OCI-LY7 (cell line): ENCODE data around the gene TBC1D5. TPM values are rescaled to one million over a fixed set of nuclear protein-coding genes. Genes with fewer than 3 reads are reported as not detected.

Experiments used
- BruUV-seq: library from RNA; stranded (reverse); fragments of 400-500 nt; replicated peaks from 2 replicates; lab custom pipeline; 2021; lab: Mats Ljungman, UMichigan
- CTCF ChIA-PET: fragments of 300-600 bp; sonication (Branson Sonifier 250); formaldehyde crosslinking; loops from one replicate; lab custom pipeline; 2022; ENCODE audit warnings: antibody characterized with exemption; ENCODE audit not compliant: unreplicated experiment; lab: Charles Lee
- POLR2A ChIA-PET: fragments of 300-600 bp; sonication (Branson Sonifier 250); formaldehyde crosslinking; loops from one replicate; lab custom pipeline; 2022; ENCODE audit warnings: antibody characterized with exemption; lab: Charles Lee
- DNase-seq: peaks from one replicate; pipeline ENCODE4 v3.0.0-alpha.2; 2015; ENCODE audit warnings: low spot score
- H2AFZ ChIP-seq: fragments of 200-600 bp; sonication (generic), shearing (Covaris generic); 2 replicates; pipeline ENCODE4 v1.6.1; 2014; ENCODE audit warnings: mild to moderate bottlenecking, antibody characterized with exemption, low read length, moderate library complexity
- H3K27ac ChIP-seq: fragments of 200-600 bp; sonication (generic); 2 replicates; pipeline ENCODE4 v1.5.1; 2014; ENCODE audit warnings: mixed run types, low read depth, mild to moderate bottlenecking, moderate library complexity, low read length, inconsistent platforms; ENCODE audit not compliant: poor library complexity, severe bottlenecking
- H3K36me3 ChIP-seq: fragments of 200-600 bp; sonication (generic); 2 replicates; pipeline ENCODE4 v1.6.1; 2014; ENCODE audit warnings: mild to moderate bottlenecking, antibody characterized with exemption, low read length, moderate library complexity, mixed read lengths; ENCODE audit not compliant: insufficient read depth
- H3K4me1 ChIP-seq: fragments of 200-600 bp; sonication (generic); 2 replicates; pipeline ENCODE4 v1.5.1; 2014; ENCODE audit warnings: mild to moderate bottlenecking, low read length; ENCODE audit not compliant: insufficient read depth, poor library complexity, severe bottlenecking
- H3K4me2 ChIP-seq: fragments of 200-600 bp; sonication (generic); 2 replicates; pipeline ENCODE4 v1.6.1; 2014; ENCODE audit warnings: mild to moderate bottlenecking, low read length
- H3K4me3 ChIP-seq: fragments of 200-600 bp; sonication (generic); 2 replicates; pipeline ENCODE4 v1.5.1; 2014; ENCODE audit warnings: mild to moderate bottlenecking, low read depth, low read length; ENCODE audit not compliant: poor library complexity, severe bottlenecking
- H3K79me2 ChIP-seq: fragments of 200-600 bp; sonication (generic); 2 replicates; pipeline ENCODE4 v1.6.1; 2016; ENCODE audit warnings: low read depth, mild to moderate bottlenecking, low read length, moderate library complexity, mixed read lengths; ENCODE audit not compliant: insufficient read depth
- H3K9me2 ChIP-seq: fragments of 200-600 bp; sonication (generic); 2 replicates; pipeline ENCODE4 v1.6.1; 2016; ENCODE audit warnings: mild to moderate bottlenecking, low read length, mixed read lengths; ENCODE audit not compliant: insufficient read depth
- H3K9me3 ChIP-seq: fragments of 200-600 bp; sonication (generic); 2 replicates; pipeline ENCODE4 v1.6.1; 2014; ENCODE audit warnings: mild to moderate bottlenecking, mixed run types, low read length, mixed read lengths
- H4K20me1 ChIP-seq: fragments of 200-600 bp; sonication (generic); 2 replicates; pipeline ENCODE4 v1.6.1; 2014; ENCODE audit warnings: mild to moderate bottlenecking, antibody characterized with exemption, low read length, moderate library complexity, mixed read lengths; ENCODE audit not compliant: insufficient read depth
- EZH2phosphoT487 ChIP-seq: fragments of 200-600 bp; sonication (generic); IDR thresholded peaks from 2 replicates; pipeline ENCODE4 v1.6.1; 2018; ENCODE audit warnings: low read depth, borderline replicate concordance, mild to moderate bottlenecking, mixed run types, antibody characterized with exemption, low read length, moderate library complexity, mixed read lengths
- intact Hi-C: fragments of 100-400 bp; cut with micrococcal nuclease; formaldehyde crosslinking; loops from one replicate; pipeline ENCODE4 v1.10.0; 2022; ENCODE audit not compliant: unreplicated experiment
- total RNA-seq, 2 experiments: library from RNA; depleted of rRNA in 1 of 2; stranded (reverse); fragments of >200 nt in 1 of 2; shearing (Covaris generic) in 1 of 2; gene quantifications; 2 replicates each; pipeline ENCODE4 v1.2.3, GENCODE V29; 2014 to 2022
- TF ChIP-seq, protein P1 (sequence below): fragments of 200-600 bp; sonication (generic); conservative IDR thresholded peaks from 2 replicates; pipeline ENCODE4 v1.5.1; 2014; ENCODE audit warnings: mild to moderate bottlenecking, antibody characterized with exemption, low read length, moderate library complexity, mixed read lengths

The TBC1D5 gene
- total RNA-seq, 2 experiments from 2014 or later, result 78.5 to 82.4 TPM

DNA sequence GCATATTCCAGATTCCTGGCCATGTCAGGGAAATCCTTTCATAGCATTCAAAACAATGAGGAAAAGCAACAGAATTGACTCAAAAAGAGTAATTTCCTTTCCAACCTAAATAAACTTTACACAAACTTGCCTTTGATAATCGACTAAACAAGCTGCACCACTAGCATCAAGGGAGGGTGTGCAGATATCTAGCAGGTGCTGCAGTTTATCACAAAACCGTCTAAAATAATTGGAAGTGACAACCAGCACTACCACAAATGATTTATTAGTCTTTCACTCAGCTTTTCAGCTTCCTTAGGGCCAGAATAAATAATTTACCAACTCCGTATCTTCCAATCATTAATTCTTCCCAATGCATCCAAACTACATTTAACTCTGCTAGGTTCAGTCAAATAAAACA is 71.7 kb downstream of the TBC1D5 start:
- H4K20me1 ChIP-seq, result no peaks in the 10 kb centered on the region
- no peak overlapping the region for H3K27ac ChIP-seq
- no peaks in the 10 kb centered on the region for H3K4me1 ChIP-seq
- BruUV-seq, result no TSS peak
- intact Hi-C loops, result no loop called here
- TF ChIP-seq EZH2phosphoT487, result no peak
- TF ChIP-seq, protein P1, sequence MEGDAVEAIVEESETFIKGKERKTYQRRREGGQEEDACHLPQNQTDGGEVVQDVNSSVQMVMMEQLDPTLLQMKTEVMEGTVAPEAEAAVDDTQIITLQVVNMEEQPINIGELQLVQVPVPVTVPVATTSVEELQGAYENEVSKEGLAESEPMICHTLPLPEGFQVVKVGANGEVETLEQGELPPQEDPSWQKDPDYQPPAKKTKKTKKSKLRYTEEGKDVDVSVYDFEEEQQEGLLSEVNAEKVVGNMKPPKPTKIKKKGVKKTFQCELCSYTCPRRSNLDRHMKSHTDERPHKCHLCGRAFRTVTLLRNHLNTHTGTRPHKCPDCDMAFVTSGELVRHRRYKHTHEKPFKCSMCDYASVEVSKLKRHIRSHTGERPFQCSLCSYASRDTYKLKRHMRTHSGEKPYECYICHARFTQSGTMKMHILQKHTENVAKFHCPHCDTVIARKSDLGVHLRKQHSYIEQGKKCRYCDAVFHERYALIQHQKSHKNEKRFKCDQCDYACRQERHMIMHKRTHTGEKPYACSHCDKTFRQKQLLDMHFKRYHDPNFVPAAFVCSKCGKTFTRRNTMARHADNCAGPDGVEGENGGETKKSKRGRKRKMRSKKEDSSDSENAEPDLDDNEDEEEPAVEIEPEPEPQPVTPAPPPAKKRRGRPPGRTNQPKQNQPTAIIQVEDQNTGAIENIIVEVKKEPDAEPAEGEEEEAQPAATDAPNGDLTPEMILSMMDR, result no peak
- no peak overlapping the region for H3K4me3 ChIP-seq
- H3K36me3 ChIP-seq, result no peaks in the 10 kb centered on the region
- CTCF ChIA-PET, result no interaction called here
- no peaks in the 10 kb centered on the region for H3K9me2 ChIP-seq
- H3K4me2 ChIP-seq, result no peak overlapping the region
- H2AFZ ChIP-seq, result no peak overlapping the region
- H3K9me3 ChIP-seq, result no peaks in the 10 kb centered on the region
- POLR2A ChIA-PET, result interaction anchor here (1.0 to 1.2 kb wide), 2 partner anchors 10 to 13 kb away, joined by 3 to 4 read pairs; no protein-coding TSS in a partner anchor
- 0 out of 2 replicates have a peak, but pooled peaks cover 3% of the 10 kb centered on the region for H3K79me2 ChIP-seq
- no peak for DNase-seq

DNA sequence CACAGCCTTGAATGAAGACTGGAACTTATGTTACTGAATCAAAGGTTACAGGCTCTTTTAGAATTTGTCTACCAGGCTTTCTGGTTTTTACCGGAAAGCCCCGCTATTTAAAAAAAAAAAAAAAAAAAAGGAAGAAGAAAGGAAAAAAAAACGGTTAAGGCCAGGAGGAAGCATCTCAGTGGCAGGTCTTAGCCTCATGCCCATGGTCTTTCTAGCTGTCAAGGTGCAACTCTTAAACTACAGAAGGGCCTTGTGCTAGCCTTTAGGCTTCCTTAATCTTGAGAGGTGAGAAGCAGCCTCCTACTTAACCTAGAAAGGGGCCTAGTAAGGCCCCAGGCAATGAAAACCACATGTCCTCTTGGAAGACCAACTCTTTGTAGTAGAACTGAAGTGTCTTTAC is 77.5 kb downstream of the TBC1D5 start:
- Histone ChIP-seq H3K4me2 (no peak overlapping the region), H3K9me2 (no peaks in the 10 kb centered on the region), H4K20me1 (no peaks in the 10 kb centered on the region), H3K79me2 (0 out of 2 replicates have a peak, but pooled peaks cover 3% of the 10 kb centered on the region), H3K4me1 (no peaks in the 10 kb centered on the region), H3K4me3 (no peak overlapping the region), H3K36me3 (no peaks in the 10 kb centered on the region), H3K27ac (no peak overlapping the region), H3K9me3 (no peaks in the 10 kb centered on the region), H2AFZ (no peak overlapping the region)
- intact Hi-C loops, result no loop called here
- ChIA-PET CTCF (no interaction called here), POLR2A (interaction anchor here (0.7 kb wide), 1 partner anchor 26 kb away, joined by 5 read pairs; no protein-coding TSS in a partner anchor)
- BruUV-seq, result no TSS peak
- DNase-seq, result no peak
- TF ChIP-seq, protein P1, result no peak
- no peak for TF ChIP-seq EZH2phosphoT487

DNA sequence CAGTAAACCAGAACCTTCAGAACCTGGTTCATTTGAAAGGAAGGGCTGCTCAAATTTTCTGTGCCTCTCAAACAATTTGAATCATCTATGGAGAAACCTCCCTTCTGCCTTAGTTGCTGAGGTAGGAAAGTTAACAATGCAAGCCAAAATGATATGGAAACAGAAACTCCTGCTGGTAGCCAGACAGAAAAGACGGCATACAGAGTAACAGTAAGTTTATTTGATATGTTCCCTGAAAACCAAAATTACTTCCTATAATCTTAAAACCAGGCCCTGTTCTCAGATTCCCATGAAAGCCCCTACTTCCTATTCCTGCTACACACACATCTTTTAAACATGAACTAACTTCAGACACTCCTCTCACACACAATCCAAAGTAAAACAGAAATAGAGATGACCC is 86.2 kb downstream of the TBC1D5 start:
- H3K27ac ChIP-seq, result no peak overlapping the region
- H2AFZ ChIP-seq, result no peak overlapping the region
- intact Hi-C loops, result no loop called here
- ChIA-PET CTCF (no interaction called here), POLR2A (interaction anchor here (0.6 kb wide), 1 partner anchor 602 kb away, joined by 5 read pairs; no protein-coding TSS in a partner anchor)
- H3K36me3 ChIP-seq, result no peaks in the 10 kb centered on the region
- no peak for TF ChIP-seq EZH2phosphoT487
- TF ChIP-seq, protein P1, result no peak
- no peaks in the 10 kb centered on the region for H3K4me1 ChIP-seq
- BruUV-seq, result no TSS peak
- H4K20me1 ChIP-seq, result 0 out of 2 replicates have a peak, but pooled peaks cover 3% of the 10 kb centered on the region
- H3K4me2 ChIP-seq, result no peak overlapping the region
- no peaks in the 10 kb centered on the region for H3K9me3 ChIP-seq
- no peak for DNase-seq
- H3K4me3 ChIP-seq, result no peak overlapping the region
- H3K79me2 ChIP-seq, result no peaks in the 10 kb centered on the region
- H3K9me2 ChIP-seq, result no peaks in the 10 kb centered on the region
